PC-3 (cell line): ENCODE results near the gene COX6B1. TPM values are rescaled to one million over a fixed set of nuclear protein-coding genes. Genes with fewer than 3 reads are reported as not detected.

Source experiments
- ATAC-seq: fragments of 200-7000 bp; cut with Tn5 transposase; 2 replicates; pipeline ENCODE4 v1.9.1; 2020; ENCODE audit warnings: mild to moderate bottlenecking, moderate library complexity
- BruUV-seq: library from RNA; stranded (reverse); fragments of 400-500 nt; replicated peaks from 2 replicates; lab custom pipeline; 2021; lab: Mats Ljungman, UMichigan
- CTCF ChIA-PET: fragments of 300-600 bp; sonication (Branson Sonifier 250); formaldehyde crosslinking; loops from one replicate; lab custom pipeline; 2022; ENCODE audit warnings: antibody characterized with exemption; lab: Charles Lee
- POLR2A ChIA-PET: fragments of 300-600 bp; sonication (Branson Sonifier 250); formaldehyde crosslinking; loops from one replicate; lab custom pipeline; 2022; ENCODE audit warnings: antibody characterized with exemption; ENCODE audit not compliant: unreplicated experiment; lab: Charles Lee
- DNase-seq: peaks from one replicate; pipeline ENCODE4 v3.0.0-alpha.2; 2015
- H2AFZ ChIP-seq: fragments of 300-600 bp; sonication (generic); 2 replicates; pipeline ENCODE4 v1.6.0; 2016; ENCODE audit warnings: antibody characterized with exemption, low read length
- H3F3A ChIP-seq: fragments of 300-600 bp; sonication (generic); one replicate; pipeline ENCODE4 v1.6.0; 2017; ENCODE audit warnings: antibody characterized with exemption, low read length, control low read depth, mild to moderate bottlenecking; ENCODE audit not compliant: unreplicated experiment
- H3K27ac ChIP-seq: fragments of 300-600 bp; sonication (generic); 2 replicates; pipeline ENCODE4 v1.5.1; 2016; ENCODE audit warnings: mild to moderate bottlenecking, low read length
- H3K27me3 ChIP-seq: fragments of 300-600 bp; sonication (generic); 2 replicates; pipeline ENCODE4 v1.6.1; 2016; ENCODE audit warnings: low read length, mixed read lengths
- H3K36me3 ChIP-seq: fragments of 300-600 bp; sonication (generic); 2 replicates; pipeline ENCODE4 v1.6.1; 2016; ENCODE audit warnings: low read depth, mixed run types, low read length, mixed read lengths
- H3K4me1 ChIP-seq: fragments of 300-600 bp; sonication (generic); 2 replicates; pipeline ENCODE4 v1.5.1; 2016; ENCODE audit warnings: low read length; ENCODE audit not compliant: insufficient read depth
- H3K4me2 ChIP-seq: fragments of 300-600 bp; sonication (generic); 2 replicates; pipeline ENCODE4 v1.6.0; 2016; ENCODE audit warnings: low read length
- H3K4me3 ChIP-seq: fragments of 300-600 bp; sonication (generic); 2 replicates; pipeline ENCODE4 v1.5.1; 2016; ENCODE audit warnings: mild to moderate bottlenecking, low read length, mixed read lengths
- H3K79me2 ChIP-seq: fragments of 300-600 bp; sonication (generic); 2 replicates; pipeline ENCODE4 v1.6.1; 2017; ENCODE audit warnings: low read length, mixed read lengths
- H3K9ac ChIP-seq: fragments of 300-600 bp; sonication (generic); 2 replicates; pipeline ENCODE4 v1.6.0; 2016; ENCODE audit warnings: mild to moderate bottlenecking, low read length
- H3K9me2 ChIP-seq: fragments of 300-600 bp; sonication (generic); replicated peaks from 2 replicates; pipeline ENCODE4 v1.6.1; 2016; ENCODE audit warnings: mixed run types, low read length, mixed read lengths
- H3K9me3 ChIP-seq: fragments of 300-600 bp; sonication (generic); 2 replicates; pipeline ENCODE4 v1.6.1; 2016; ENCODE audit warnings: low read length, mixed read lengths
- H4K20me1 ChIP-seq: fragments of 300-600 bp; sonication (generic); 2 replicates; pipeline ENCODE4 v1.6.1; 2016; ENCODE audit warnings: low read length, mixed read lengths
- EZH2 ChIP-seq: fragments of 300-600 bp; sonication (generic); IDR thresholded peaks from one replicate; pipeline ENCODE4 v1.6.1; 2017; ENCODE audit warnings: antibody characterized with exemption, mild to moderate bottlenecking, low read length; ENCODE audit not compliant: unreplicated experiment
- EZH2phosphoT487 ChIP-seq: fragments of 300-600 bp; sonication (generic); IDR thresholded peaks from 2 replicates; pipeline ENCODE4 v1.6.1; 2018; ENCODE audit warnings: mild to moderate bottlenecking, antibody characterized with exemption, low read length, borderline replicate concordance
- intact Hi-C: fragments of 100-400 bp; cut with micrococcal nuclease; formaldehyde crosslinking; loops from 2 replicates; pipeline ENCODE4 v1.9.0; 2023
- total RNA-seq: library from RNA; depleted of rRNA; stranded (reverse); fragments of >200 nt; gene quantifications from 2 replicates; pipeline ENCODE4 v1.2.3, GENCODE V29; 2014
- TF ChIP-seq, protein P1 (sequence below): fragments of 300-600 bp; sonication (generic); conservative IDR thresholded peaks from 2 replicates; pipeline ENCODE4 v1.5.1; 2017; ENCODE audit warnings: antibody characterized with exemption, low read depth, mild to moderate bottlenecking, low read length

COX6B1 gene
- total RNA-seq, 1 experiment from 2014 or later = 563 TPM

DNA sequence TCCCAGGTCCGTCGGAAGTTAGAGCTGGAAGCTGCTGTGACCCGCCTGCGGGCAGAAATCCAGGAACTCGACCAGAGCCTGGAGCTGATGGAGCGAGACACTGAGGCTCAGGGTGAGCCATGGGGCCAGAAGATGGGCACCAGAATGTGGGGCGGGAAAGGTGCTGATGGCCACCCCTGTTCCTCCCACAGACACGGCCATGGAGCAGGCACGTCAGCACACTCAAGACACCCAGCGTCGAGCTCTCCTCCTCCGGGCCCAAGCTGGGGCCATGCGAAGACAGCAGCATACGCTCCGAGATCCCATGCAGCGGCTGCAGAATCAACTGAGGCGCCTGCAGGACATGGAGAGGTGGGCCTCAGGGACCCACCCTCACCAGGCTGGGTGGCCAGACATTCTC is 33.1 kb upstream of the COX6B1 start:
- Histone ChIP-seq H3K79me2 (peaks cover 10% of the 10 kb centered on the region; the same call in 1 of the 2 replicates), H3K9ac (no peak overlapping the region), H3K9me2 (no peaks in the 10 kb centered on the region), H3K36me3 (no peaks in the 10 kb centered on the region), H4K20me1 (no peaks in the 10 kb centered on the region), H2AFZ (no peak overlapping the region), H3K4me3 (no peak overlapping the region), H3K4me2 (no peak overlapping the region), H3K9me3 (no peaks in the 10 kb centered on the region), H3K4me1 (peaks cover 4% of the 10 kb centered on the region; the same call in 1 of the 2 replicates), H3F3A (no peaks in the 10 kb centered on the region), H3K27me3 (no peaks in the 10 kb centered on the region), H3K27ac (no peak overlapping the region)
- TF ChIP-seq EZH2phosphoT487 = no peak
- TF ChIP-seq, protein P1, sequence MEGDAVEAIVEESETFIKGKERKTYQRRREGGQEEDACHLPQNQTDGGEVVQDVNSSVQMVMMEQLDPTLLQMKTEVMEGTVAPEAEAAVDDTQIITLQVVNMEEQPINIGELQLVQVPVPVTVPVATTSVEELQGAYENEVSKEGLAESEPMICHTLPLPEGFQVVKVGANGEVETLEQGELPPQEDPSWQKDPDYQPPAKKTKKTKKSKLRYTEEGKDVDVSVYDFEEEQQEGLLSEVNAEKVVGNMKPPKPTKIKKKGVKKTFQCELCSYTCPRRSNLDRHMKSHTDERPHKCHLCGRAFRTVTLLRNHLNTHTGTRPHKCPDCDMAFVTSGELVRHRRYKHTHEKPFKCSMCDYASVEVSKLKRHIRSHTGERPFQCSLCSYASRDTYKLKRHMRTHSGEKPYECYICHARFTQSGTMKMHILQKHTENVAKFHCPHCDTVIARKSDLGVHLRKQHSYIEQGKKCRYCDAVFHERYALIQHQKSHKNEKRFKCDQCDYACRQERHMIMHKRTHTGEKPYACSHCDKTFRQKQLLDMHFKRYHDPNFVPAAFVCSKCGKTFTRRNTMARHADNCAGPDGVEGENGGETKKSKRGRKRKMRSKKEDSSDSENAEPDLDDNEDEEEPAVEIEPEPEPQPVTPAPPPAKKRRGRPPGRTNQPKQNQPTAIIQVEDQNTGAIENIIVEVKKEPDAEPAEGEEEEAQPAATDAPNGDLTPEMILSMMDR = no peak
- TF ChIP-seq EZH2 = no peak
- no TSS peak for BruUV-seq
- ATAC-seq (no peak), DNase-seq (no peak)
- intact Hi-C loops = no loop called here
- ChIA-PET POLR2A (no interaction called here), CTCF (no interaction called here)

GRCh38 chr19:35618857-35619256 is 29.3 kb upstream of the COX6B1 start:
- ChIA-PET POLR2A (no interaction called here), CTCF (no interaction called here)
- H3F3A ChIP-seq = no peaks in the 10 kb centered on the region
- intact Hi-C loops = no loop called here
- no peaks in the 10 kb centered on the region for H3K27me3 ChIP-seq
- DNase-seq = no peak
- ATAC-seq = peak; percentile 37; the same call in 1 of the 2 replicates
- no peak overlapping the region for H2AFZ ChIP-seq
- H3K36me3 ChIP-seq = no peaks in the 10 kb centered on the region
- no peak overlapping the region for H3K4me2 ChIP-seq
- no peaks in the 10 kb centered on the region for H3K9me3 ChIP-seq
- no peaks in the 10 kb centered on the region for H3K79me2 ChIP-seq
- no peaks in the 10 kb centered on the region for H4K20me1 ChIP-seq
- no peak overlapping the region for H3K27ac ChIP-seq
- TF ChIP-seq EZH2phosphoT487 = no peak
- TF ChIP-seq, protein P1 = 0 out of 2 replicates have a peak, but pooled peaks have one; percentile 10
- H3K9me2 ChIP-seq = no peaks in the 10 kb centered on the region
- H3K9ac ChIP-seq = no peak overlapping the region
- H3K4me3 ChIP-seq = no peak overlapping the region
- BruUV-seq = no TSS peak
- no peaks in the 10 kb centered on the region for H3K4me1 ChIP-seq

GRCh38 chr19:35619290-35619923 is 28.7 kb upstream of the COX6B1 start:
- no peak overlapping the region for H3K9ac ChIP-seq
- TF ChIP-seq EZH2 (no peak), EZH2phosphoT487 (no peak)
- TF ChIP-seq, protein P1 = no peak
- ChIA-PET POLR2A (no interaction called here), CTCF (no interaction called here)
- no TSS peak for BruUV-seq
- ATAC-seq (no peak), DNase-seq (no peak)
- H3K9me2 ChIP-seq = no peaks in the 10 kb centered on the region
- no peaks in the 10 kb centered on the region for H3K4me1 ChIP-seq
- H4K20me1 ChIP-seq = no peaks in the 10 kb centered on the region
- intact Hi-C loops = no loop called here
- H3K27me3 ChIP-seq = no peaks in the 10 kb centered on the region
- no peaks in the 10 kb centered on the region for H3K36me3 ChIP-seq
- H3K27ac ChIP-seq = no peak overlapping the region
- no peak overlapping the region for H3K4me3 ChIP-seq
- no peaks in the 10 kb centered on the region for H3F3A ChIP-seq
- H3K9me3 ChIP-seq = no peaks in the 10 kb centered on the region
- no peaks in the 10 kb centered on the region for H3K79me2 ChIP-seq
- H2AFZ ChIP-seq = no peak overlapping the region
- H3K4me2 ChIP-seq = no peak overlapping the region
